ENCODE data around the gene ASTN2.

DNA sequence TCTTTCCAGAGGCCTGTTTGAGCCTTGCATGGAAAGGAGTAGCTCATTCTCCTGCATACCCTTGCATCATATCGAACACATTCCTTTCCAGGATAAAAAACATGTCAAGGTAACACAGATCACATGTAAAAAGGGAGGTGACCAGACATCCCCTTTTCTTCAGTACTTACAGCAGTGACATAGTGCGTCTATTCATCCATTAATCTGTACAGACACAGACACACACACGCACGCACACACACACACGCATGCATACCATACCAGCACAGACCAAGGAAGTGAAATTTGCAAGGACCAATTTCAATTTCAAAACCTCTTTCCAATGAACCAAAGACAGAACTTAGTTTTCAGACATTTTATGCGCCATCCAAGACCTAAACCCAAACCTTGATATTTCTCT is 1005.2 kb downstream of the ASTN2 start:
- TF ChIP-seq, protein P1, sequence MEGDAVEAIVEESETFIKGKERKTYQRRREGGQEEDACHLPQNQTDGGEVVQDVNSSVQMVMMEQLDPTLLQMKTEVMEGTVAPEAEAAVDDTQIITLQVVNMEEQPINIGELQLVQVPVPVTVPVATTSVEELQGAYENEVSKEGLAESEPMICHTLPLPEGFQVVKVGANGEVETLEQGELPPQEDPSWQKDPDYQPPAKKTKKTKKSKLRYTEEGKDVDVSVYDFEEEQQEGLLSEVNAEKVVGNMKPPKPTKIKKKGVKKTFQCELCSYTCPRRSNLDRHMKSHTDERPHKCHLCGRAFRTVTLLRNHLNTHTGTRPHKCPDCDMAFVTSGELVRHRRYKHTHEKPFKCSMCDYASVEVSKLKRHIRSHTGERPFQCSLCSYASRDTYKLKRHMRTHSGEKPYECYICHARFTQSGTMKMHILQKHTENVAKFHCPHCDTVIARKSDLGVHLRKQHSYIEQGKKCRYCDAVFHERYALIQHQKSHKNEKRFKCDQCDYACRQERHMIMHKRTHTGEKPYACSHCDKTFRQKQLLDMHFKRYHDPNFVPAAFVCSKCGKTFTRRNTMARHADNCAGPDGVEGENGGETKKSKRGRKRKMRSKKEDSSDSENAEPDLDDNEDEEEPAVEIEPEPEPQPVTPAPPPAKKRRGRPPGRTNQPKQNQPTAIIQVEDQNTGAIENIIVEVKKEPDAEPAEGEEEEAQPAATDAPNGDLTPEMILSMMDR (IDR thresholded peaks at IDR 0.05) = no peak
- TF ChIP-seq POLR2AphosphoS5 (IDR thresholded peaks at IDR 0.05) (no peak), EP300 (IDR thresholded peaks at IDR 0.05; ENCODE audit: low read depth) (no peak)

Data from transverse colon (tissue), 4 donors.